OCI-LY7 (cell line): Measurements from ENCODE around the gene CNTRL.

ENCODE experiments used
- CTCF ChIP-seq: fragments of 200-600 bp; sonication (generic); conservative IDR thresholded peaks from 2 replicates; pipeline ENCODE4 v1.5.1; 2014; ENCODE audit warnings: mild to moderate bottlenecking, antibody characterized with exemption, low read length, moderate library complexity, mixed read lengths
- EZH2phosphoT487 ChIP-seq: fragments of 200-600 bp; sonication (generic); IDR thresholded peaks from 2 replicates; pipeline ENCODE4 v1.6.1; 2018; ENCODE audit warnings: low read depth, borderline replicate concordance, mild to moderate bottlenecking, mixed run types, antibody characterized with exemption, low read length, moderate library complexity, mixed read lengths

- TF ChIP-seq CTCF = no peak
- no peak for TF ChIP-seq EZH2phosphoT487
These were observed 49.2 kb downstream of the CNTRL start for GRCh38 chr9:121123816-121124535.
